Endothelial cell of umbilical vein (primary cell): ENCODE results near the gene AUTS2. TPM values are rescaled to one million over a fixed set of nuclear protein-coding genes. Genes with fewer than 3 reads are reported as not detected.

Experiments used
- BruUV-seq: library from RNA; stranded (reverse); fragments of 400-500 nt; replicated peaks from 2 replicates; lab custom pipeline; 2021; lab: Mats Ljungman, UMichigan
- CTCF ChIA-PET: fragments of 300-600, 350-600 bp; sonication (Branson Sonifier 250); formaldehyde crosslinking; loops from one replicate; lab custom pipeline; 2021; ENCODE audit warnings: antibody characterized with exemption, inconsistent platforms; lab: Charles Lee
- POLR2A ChIA-PET: fragments of 300-600, 350-600 bp; sonication (Branson Sonifier 250); formaldehyde crosslinking; loops from one replicate; lab custom pipeline; 2021; ENCODE audit warnings: antibody characterized with exemption, inconsistent platforms; lab: Charles Lee
- DNase-seq: peaks from one replicate; pipeline ENCODE4 v3.0.0-alpha.2; 2011; ENCODE audit warnings: low read depth, low spot score
- FAIRE-seq: peaks from 2 replicates; lab custom pipeline; 2011; peaks lifted over from hg19 to GRCh38; lab: Jason Lieb, UNC
- H2AFZ ChIP-seq: 2 replicates; pipeline ENCODE4 v1.6.0; 2012; ENCODE audit warnings: low read depth, low read length, control low read depth, inconsistent platforms
- H3K27ac ChIP-seq: 2 replicates; pipeline ENCODE4 v1.5.1; 2011; ENCODE audit warnings: low read depth, mild to moderate bottlenecking, control low read depth, low read length, moderate library complexity; ENCODE audit not compliant: insufficient read depth
- H3K27me3 ChIP-seq, 2 experiments: 2 replicates each; pipeline versions ENCODE4 v1.6.0 to v1.6.1; 2011; ENCODE audit warnings: low read length in 2 of 2, mixed read lengths in 1 of 2; ENCODE audit not compliant: control insufficient read depth in 2 of 2, insufficient read depth in 2 of 2
- H3K36me3 ChIP-seq, 2 experiments: 2 replicates in 1 of 2; 3 replicates in 1 of 2; pipeline ENCODE4 v1.5.1; 2011; ENCODE audit warnings: low read length in 2 of 2, mild to moderate bottlenecking in 1 of 2, moderate library complexity in 1 of 2; ENCODE audit not compliant: control insufficient read depth in 2 of 2, insufficient read depth in 2 of 2; ENCODE audit errors: extremely low read depth in 1 of 2
- H3K4me1 ChIP-seq: 3 replicates; pipeline ENCODE4 v1.5.1; 2011; ENCODE audit warnings: mild to moderate bottlenecking, low read length; ENCODE audit not compliant: control insufficient read depth, insufficient read depth; ENCODE audit errors: extremely low read depth
- H3K4me2 ChIP-seq: 2 replicates; pipeline ENCODE4 v1.6.1; 2011; ENCODE audit warnings: low read length, control low read depth, mixed read lengths; ENCODE audit not compliant: insufficient read depth
- H3K4me3 ChIP-seq, 3 experiments: fragments of 200-600 bp in 1 of 3; sonication (generic), shearing (Covaris generic) in 1 of 3; replicated peaks in 1 of 3; 2 replicates each; pipeline ENCODE4 v1.5.1; 2011 to 2016; ENCODE audit warnings: control low read depth in 3 of 3, low read length in 3 of 3, mild to moderate bottlenecking in 2 of 3, inconsistent platforms in 1 of 3, low read depth in 1 of 3, moderate library complexity in 1 of 3; ENCODE audit not compliant: insufficient read depth in 1 of 3
- H3K79me2 ChIP-seq: 2 replicates; pipeline ENCODE4 v1.6.0; 2012; ENCODE audit warnings: low read length, inconsistent platforms; ENCODE audit not compliant: control insufficient read depth, insufficient read depth
- H3K9ac ChIP-seq: replicated peaks from 2 replicates; pipeline ENCODE3; 2011; ENCODE audit warnings: low read length, control low read depth; ENCODE audit not compliant: insufficient read depth; ENCODE audit errors: extremely low read depth
- H3K9me1 ChIP-seq: replicated peaks from 3 replicates; pipeline ENCODE4 v1.6.0; 2011; ENCODE audit warnings: mild to moderate bottlenecking, low read length; ENCODE audit not compliant: control insufficient read depth, insufficient read depth; ENCODE audit errors: extremely low read depth
- H3K9me3 ChIP-seq: replicated peaks from 2 replicates; pipeline ENCODE4 v1.5.1; 2012; ENCODE audit warnings: low read length, inconsistent platforms; ENCODE audit not compliant: control insufficient read depth, insufficient read depth
- H4K20me1 ChIP-seq: replicated peaks from 2 replicates; pipeline ENCODE3; 2011; ENCODE audit warnings: mild to moderate bottlenecking, low read length; ENCODE audit not compliant: control insufficient read depth, insufficient read depth; ENCODE audit errors: extremely low read depth
- EZH2 ChIP-seq: IDR thresholded peaks from 2 replicates; pipeline ENCODE4 v1.6.1; 2012; ENCODE audit warnings: borderline replicate concordance, low read depth, mild to moderate bottlenecking, moderate library complexity, low read length, inconsistent platforms; ENCODE audit not compliant: severe bottlenecking
- JUN ChIP-seq: IDR thresholded peaks from 2 replicates; pipeline ENCODE4 v1.6.1; 2011; ENCODE audit warnings: borderline replicate concordance, low read depth; ENCODE audit not compliant: insufficient read length, insufficient read depth
- MYC ChIP-seq: IDR thresholded peaks from one replicate; pipeline ENCODE4 v1.6.1; 2011; ENCODE audit warnings: mild to moderate bottlenecking, low read depth, low read length
- POLR2AphosphoS5 ChIP-seq: IDR thresholded peaks from 2 replicates; pipeline ENCODE4 v1.6.1; 2012; ENCODE audit warnings: low read depth, mild to moderate bottlenecking, control low read depth, low read length, moderate library complexity; ENCODE audit not compliant: insufficient read depth
- dilution Hi-C: fragments of 300-500 bp; cut with MboI; formaldehyde crosslinking; loops from one replicate; pipeline ENCODE4 v1.15.0; 2019; ENCODE audit warnings: low sequenced_read_pairs; ENCODE audit not compliant: extremely low pct_ligation_motif_present
- intact Hi-C: fragments of 100-400 bp; cut with micrococcal nuclease; formaldehyde crosslinking; loops from one replicate; pipeline ENCODE4 v1.10.0; 2022
- polyA plus RNA-seq, 4 experiments: library from polyadenylated mRNA; depleted of rRNA in 3 of 4; stranded (reverse) in 3 of 4; unstranded in 1 of 4; fragments of >200 nt; gene quantifications; 2 replicates each; pipeline versions ENCODE4 v1.2.1 to v1.2.3, GENCODE V29; 2011 to 2012; ENCODE audit warnings: missing spikeins in 1 of 4
- total RNA-seq: library from RNA; stranded (reverse); gene quantifications from 2 replicates; pipeline ENCODE4 v1.2.3, GENCODE V29; 2021
- TF ChIP-seq, protein P1 (sequence below): IDR thresholded peaks from 2 replicates; pipeline ENCODE4 v1.6.1; 2011; ENCODE audit not compliant: insufficient read depth, insufficient read length
- TF ChIP-seq, protein P2 (sequence below), 2 donors: IDR thresholded peaks; 1 replicate in 1 of 2; 2 replicates in 1 of 2; pipeline ENCODE4 v1.5.1; 2011; ENCODE audit warnings: low read length in 2 of 2, mild to moderate bottlenecking in 2 of 2, moderate library complexity in 2 of 2, control low read depth in 1 of 2, inconsistent platforms in 1 of 2, low read depth in 1 of 2; ENCODE audit not compliant: insufficient read depth in 1 of 2; ENCODE audit errors: extremely low read depth in 1 of 2

Gene AUTS2
- total and polyA plus RNA-seq, 2 donors (not counting 3 experiments of a cell fraction or from before 2014, with no cell fraction given), result 0.59 to 8.0 TPM

DNA sequence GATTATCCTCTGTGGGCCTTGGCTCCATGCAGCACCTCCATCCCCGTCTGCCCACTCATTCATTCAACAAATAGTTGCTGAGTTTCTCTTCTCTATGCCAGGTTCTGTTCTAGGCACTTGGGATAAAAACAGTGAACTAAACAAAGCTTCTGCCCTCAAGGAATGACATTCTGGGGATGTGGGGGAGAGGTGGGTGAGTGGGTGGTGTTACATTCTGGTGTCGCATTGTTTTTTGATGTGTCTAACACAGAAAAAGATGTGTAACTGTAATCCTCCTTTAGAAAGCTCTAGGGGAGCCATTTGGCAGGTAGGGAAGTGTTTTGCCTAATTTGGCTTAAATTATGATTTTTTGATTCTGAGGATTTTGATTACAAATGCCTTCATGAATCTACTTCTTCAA lies 21.4 kb downstream of the AUTS2 start:
- TF ChIP-seq, protein P1, sequence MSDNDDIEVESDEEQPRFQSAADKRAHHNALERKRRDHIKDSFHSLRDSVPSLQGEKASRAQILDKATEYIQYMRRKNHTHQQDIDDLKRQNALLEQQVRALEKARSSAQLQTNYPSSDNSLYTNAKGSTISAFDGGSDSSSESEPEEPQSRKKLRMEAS, result no peak
- TF ChIP-seq, protein P2, sequence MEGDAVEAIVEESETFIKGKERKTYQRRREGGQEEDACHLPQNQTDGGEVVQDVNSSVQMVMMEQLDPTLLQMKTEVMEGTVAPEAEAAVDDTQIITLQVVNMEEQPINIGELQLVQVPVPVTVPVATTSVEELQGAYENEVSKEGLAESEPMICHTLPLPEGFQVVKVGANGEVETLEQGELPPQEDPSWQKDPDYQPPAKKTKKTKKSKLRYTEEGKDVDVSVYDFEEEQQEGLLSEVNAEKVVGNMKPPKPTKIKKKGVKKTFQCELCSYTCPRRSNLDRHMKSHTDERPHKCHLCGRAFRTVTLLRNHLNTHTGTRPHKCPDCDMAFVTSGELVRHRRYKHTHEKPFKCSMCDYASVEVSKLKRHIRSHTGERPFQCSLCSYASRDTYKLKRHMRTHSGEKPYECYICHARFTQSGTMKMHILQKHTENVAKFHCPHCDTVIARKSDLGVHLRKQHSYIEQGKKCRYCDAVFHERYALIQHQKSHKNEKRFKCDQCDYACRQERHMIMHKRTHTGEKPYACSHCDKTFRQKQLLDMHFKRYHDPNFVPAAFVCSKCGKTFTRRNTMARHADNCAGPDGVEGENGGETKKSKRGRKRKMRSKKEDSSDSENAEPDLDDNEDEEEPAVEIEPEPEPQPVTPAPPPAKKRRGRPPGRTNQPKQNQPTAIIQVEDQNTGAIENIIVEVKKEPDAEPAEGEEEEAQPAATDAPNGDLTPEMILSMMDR (IDR thresholded peaks at IDR 0.05; ENCODE audit: extremely low read depth in 1 of 2, insufficient read depth in 1 of 2, low read depth in 1 of 2, low read length in 2 of 2), result no peak
- TF ChIP-seq EZH2, result no peak
- TF ChIP-seq JUN, result no peak
- no peak for TF ChIP-seq POLR2AphosphoS5
- no peak for TF ChIP-seq MYC
- POLR2A ChIA-PET, result no interaction called here
- no TSS peak for BruUV-seq

More for the DNA sequence above, 21.4 kb downstream of the AUTS2 start:
- no peak overlapping the region for H3K4me2 ChIP-seq
- intact Hi-C loops (no loop called here), dilution Hi-C loops (no loop called here)
- no peak overlapping the region for H3K4me3 ChIP-seq
- H3K9me1 ChIP-seq, result no peaks in the 10 kb centered on the region
- FAIRE-seq, result no peak
- H3K9ac ChIP-seq, result no peak overlapping the region
- DNase-seq, result no peak
- no peaks in the 10 kb centered on the region for H3K9me3 ChIP-seq
- no peaks in the 10 kb centered on the region for H3K4me1 ChIP-seq
- no peak overlapping the region for H3K27ac ChIP-seq
- no peak overlapping the region for H2AFZ ChIP-seq
- no peaks in the 10 kb centered on the region for H4K20me1 ChIP-seq
- CTCF ChIA-PET, result no interaction called here
- H3K79me2 ChIP-seq, result no peaks in the 10 kb centered on the region
- H3K36me3 ChIP-seq, result no peaks in the 10 kb centered on the region
- H3K27me3 ChIP-seq, result no peaks in the 10 kb centered on the region
